Vagina (tissue), 2 donors: Measurements from ENCODE around the gene METTL16.

ENCODE experiments used
- CTCF ChIP-seq, 3 experiments: fragments of 450-650 bp in 2 of 3; fragments of 200-600 bp in 1 of 3; sonication (generic) in 1 of 3; IDR thresholded peaks; one replicate each; pipeline ENCODE4 v1.5.1; 2017 to 2019; ENCODE audit warnings: antibody characterized with exemption in 3 of 3, mild to moderate bottlenecking in 2 of 3, moderate library complexity in 2 of 3
- POLR2A ChIP-seq, 2 donors: fragments of 450-650 bp; IDR thresholded peaks; one replicate each; pipeline ENCODE4 v1.6.1; 2017; ENCODE audit warnings: antibody characterized with exemption in 2 of 2, mild to moderate bottlenecking in 2 of 2, moderate library complexity in 2 of 2

GRCh38 chr17:2445638-2446037 lies 66.0 kb downstream of the METTL16 start:
- TF ChIP-seq POLR2A (IDR thresholded peaks at IDR 0.05) (no peak), CTCF (IDR thresholded peaks at IDR 0.05) (no peak)
